Large intestine (tissue), 3 donors: ENCODE results near the gene SLC39A9. TPM values are rescaled to one million over a fixed set of nuclear protein-coding genes. Genes with fewer than 3 reads are reported as not detected.

Experiments used
- DNase-seq, 2 donors: peaks; one replicate each; pipeline versions ENCODE4 v3.0.0 to v3.0.0-alpha.2; 2013
- H3K27ac ChIP-seq: one replicate; pipeline ENCODE4 v1.5.1; 2013; ENCODE audit warnings: low read length
- H3K27me3 ChIP-seq: 2 replicates; pipeline ENCODE4 v1.6.1; 2013; ENCODE audit warnings: low read length; ENCODE audit not compliant: control insufficient read depth, insufficient read depth
- H3K36me3 ChIP-seq: 2 replicates; pipeline ENCODE4 v1.6.1; 2013; ENCODE audit warnings: low read length; ENCODE audit not compliant: control insufficient read depth, insufficient read depth
- H3K4me1 ChIP-seq: one replicate; pipeline ENCODE4 v1.6.1; 2013; ENCODE audit warnings: low read length; ENCODE audit not compliant: control insufficient read depth, insufficient read depth
- H3K4me3 ChIP-seq: one replicate; pipeline ENCODE4 v1.5.1; 2013; ENCODE audit warnings: low read length
- H3K9me3 ChIP-seq: one replicate; pipeline ENCODE4 v1.6.1; 2013; ENCODE audit warnings: mild to moderate bottlenecking, low read depth, low read length, moderate library complexity; ENCODE audit not compliant: control insufficient read depth
- WGBS: methylation state at CpG from one replicate; pipeline ENCODE4 v1.1.5; 2013; ENCODE audit warnings: low lambda C conversion rate; ENCODE audit not compliant: insufficient coverage; 5-methylcytosine and 5-hydroxymethylcytosine counted together
- polyA plus RNA-seq: library from polyadenylated mRNA; unstranded; fragments of 120-200 nt; gene quantifications from one replicate; pipeline ENCODE4 v1.2.1, GENCODE V29; 2013

The SLC39A9 gene
- polyA plus RNA-seq, 1 donor, result 66.9 TPM

- Histone ChIP-seq H3K27ac (no peak overlapping the region), H3K36me3 (no peaks in the 10 kb centered on the region), H3K4me3 (no peak overlapping the region), H3K4me1 (peaks cover 9% of the 10 kb centered on the region), H3K9me3 (no peaks in the 10 kb centered on the region), H3K27me3 (no peaks in the 10 kb centered on the region)
- no CpG with 5 or more reads among the region's 6 CpGs for WGBS
- no peak for DNase-seq
These were observed 42.7 kb upstream of the SLC39A9 start for GRCh38 chr14:69355607-69356281.

DNA sequence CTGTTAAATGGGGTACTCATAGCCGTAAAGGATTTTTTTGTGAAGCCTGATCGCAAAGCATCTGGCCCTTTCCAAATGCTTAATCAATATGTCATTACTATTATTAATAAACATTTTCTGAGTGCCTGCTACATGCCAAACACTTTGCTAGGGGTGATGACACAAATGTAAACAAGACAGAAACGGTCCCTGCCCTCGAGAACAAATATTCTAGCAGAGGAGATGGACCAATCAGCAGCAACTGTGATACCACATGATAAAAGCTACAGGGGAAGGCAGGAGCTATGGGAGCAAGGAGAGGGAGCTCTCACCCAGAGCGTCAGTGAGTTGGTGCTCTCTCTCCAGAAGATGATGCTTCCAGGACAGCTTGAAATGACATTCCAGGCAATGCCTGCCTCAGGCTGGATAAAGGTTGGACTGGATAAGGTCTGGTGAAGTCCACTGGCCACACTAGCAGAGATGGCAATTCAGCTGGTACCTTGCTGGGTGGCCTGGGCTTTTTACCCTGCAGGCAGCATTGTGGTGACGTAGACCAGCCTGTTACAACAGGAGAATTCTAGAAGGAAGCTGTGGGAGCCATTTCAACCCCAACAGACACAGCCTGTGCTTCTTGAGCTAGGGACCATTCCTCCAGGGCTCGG lies 41.5 kb upstream of the SLC39A9 start:
- H3K9me3 ChIP-seq, result no peaks in the 10 kb centered on the region
- H3K27me3 ChIP-seq, result no peaks in the 10 kb centered on the region
- H3K4me1 ChIP-seq, result peaks cover 9% of the 10 kb centered on the region
- no peaks in the 10 kb centered on the region for H3K36me3 ChIP-seq
- no peak for DNase-seq
- no peak overlapping the region for H3K4me3 ChIP-seq
- 60% methylated on average over 1 of the region's 7 CpGs for WGBS
- no peak overlapping the region for H3K27ac ChIP-seq

GRCh38 chr14:69357544-69358200 lies 40.8 kb upstream of the SLC39A9 start:
- no peaks in the 10 kb centered on the region for H3K9me3 ChIP-seq
- whole genome bisulfite sequencing, result no CpG with 5 or more reads among the region's 7 CpGs
- peaks cover 9% of the 10 kb centered on the region for H3K4me1 ChIP-seq
- no peak overlapping the region for H3K27ac ChIP-seq
- H3K27me3 ChIP-seq, result peaks cover under 1% of the 10 kb centered on the region
- H3K4me3 ChIP-seq, result no peak overlapping the region
- DNase-seq, result no peak
- no peaks in the 10 kb centered on the region for H3K36me3 ChIP-seq

DNA sequence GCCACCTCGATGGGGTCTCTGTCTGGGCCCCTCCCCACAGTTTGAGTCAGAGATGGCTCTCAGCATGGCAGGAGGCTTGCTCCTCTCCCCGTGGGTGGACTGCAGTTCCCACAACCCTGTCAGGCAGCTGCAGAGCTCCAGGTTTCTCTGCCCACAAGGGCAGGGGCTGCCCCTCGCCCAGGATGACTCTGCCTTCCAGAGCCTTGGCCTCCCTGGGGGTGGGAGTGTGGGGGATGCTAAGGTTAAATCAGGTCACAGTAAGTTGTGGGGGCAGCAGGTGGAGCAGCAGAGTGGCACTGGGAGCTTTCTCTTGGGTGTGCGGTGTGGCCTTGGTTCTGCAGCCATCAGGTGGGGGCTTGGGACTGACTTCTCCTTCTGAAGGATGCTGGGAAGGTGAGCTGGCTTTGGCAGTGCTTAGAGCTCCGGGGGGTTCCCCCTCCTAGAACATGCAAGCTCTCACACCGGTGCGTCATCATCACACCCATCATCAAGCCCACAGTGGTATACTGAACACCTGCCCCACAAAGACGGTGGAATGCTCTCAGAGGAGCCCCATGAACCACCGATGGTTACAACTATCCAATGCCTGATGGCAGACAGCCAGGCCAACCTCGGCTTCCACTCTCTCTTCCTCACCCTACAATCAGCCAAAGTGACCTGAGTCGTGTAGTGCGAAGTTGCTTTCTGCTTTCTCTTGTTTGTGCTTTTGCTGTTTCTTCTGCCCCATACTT lies 40.1 kb upstream of the SLC39A9 start:
- no peaks in the 10 kb centered on the region for H3K9me3 ChIP-seq
- peaks cover 9% of the 10 kb centered on the region for H3K4me1 ChIP-seq
- peaks cover 2% of the 10 kb centered on the region for H3K27me3 ChIP-seq
- WGBS, result no CpG with 5 or more reads among the region's 12 CpGs
- H3K36me3 ChIP-seq, result no peaks in the 10 kb centered on the region
- no peak overlapping the region for H3K4me3 ChIP-seq
- no peak for DNase-seq
- no peak overlapping the region for H3K27ac ChIP-seq

GRCh38 chr14:69358966-69359365 lies 39.5 kb upstream of the SLC39A9 start:
- WGBS, result no CpG with 5 or more reads among the region's 3 CpGs
- H3K27ac ChIP-seq, result no peak overlapping the region
- no peak for DNase-seq
- H3K9me3 ChIP-seq, result no peaks in the 10 kb centered on the region
- H3K36me3 ChIP-seq, result no peaks in the 10 kb centered on the region
- H3K27me3 ChIP-seq, result peaks cover 2% of the 10 kb centered on the region
- no peak overlapping the region for H3K4me3 ChIP-seq
- peaks cover 9% of the 10 kb centered on the region for H3K4me1 ChIP-seq

GRCh38 chr14:69360438-69361108 lies 37.9 kb upstream of the SLC39A9 start:
- Histone ChIP-seq H3K27ac (no peak overlapping the region), H3K9me3 (no peaks in the 10 kb centered on the region), H3K36me3 (no peaks in the 10 kb centered on the region), H3K4me3 (no peak overlapping the region), H3K4me1 (no peaks in the 10 kb centered on the region), H3K27me3 (peaks cover 2% of the 10 kb centered on the region)
- DNase-seq, result no peak
- WGBS, result no CpG with 5 or more reads among the region's 7 CpGs

- no peaks in the 10 kb centered on the region for H3K4me1 ChIP-seq
- H3K36me3 ChIP-seq, result no peaks in the 10 kb centered on the region
- no CpG with 5 or more reads among the region's 9 CpGs for WGBS
- peaks cover 2% of the 10 kb centered on the region for H3K27me3 ChIP-seq
- no peak overlapping the region for H3K27ac ChIP-seq
- peak in 1 of 2 donors; percentile 16 for DNase-seq
- H3K9me3 ChIP-seq, result no peaks in the 10 kb centered on the region
- no peak overlapping the region for H3K4me3 ChIP-seq
These were observed 35.4 kb upstream of the SLC39A9 start for GRCh38 chr14:69363055-69363454.

DNA sequence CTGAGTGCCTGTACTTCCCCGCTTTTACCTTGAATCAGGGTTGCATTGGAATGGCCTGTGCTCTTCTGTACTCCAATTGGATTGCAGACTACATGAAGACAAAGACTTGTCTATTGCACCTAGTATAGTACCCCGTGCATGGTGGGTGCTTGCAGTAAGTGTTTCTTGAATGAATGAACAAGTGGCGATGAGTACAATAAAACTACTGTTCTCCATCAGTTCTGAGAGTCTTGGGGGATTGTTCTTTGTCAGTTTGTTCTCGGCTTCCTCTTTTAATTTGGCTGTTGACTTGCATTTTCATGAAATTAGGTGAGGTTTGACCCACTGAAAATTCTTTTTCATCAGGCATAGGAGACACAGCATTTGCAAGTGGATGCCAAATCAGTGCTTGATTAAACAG lies 34.5 kb upstream of the SLC39A9 start:
- WGBS, result no CpG with 5 or more reads among the region's 4 CpGs
- Histone ChIP-seq H3K4me1 (no peaks in the 10 kb centered on the region), H3K36me3 (no peaks in the 10 kb centered on the region), H3K27ac (no peak overlapping the region), H3K27me3 (peaks cover 2% of the 10 kb centered on the region), H3K9me3 (no peaks in the 10 kb centered on the region), H3K4me3 (no peak overlapping the region)
- DNase-seq, result no peak

DNA sequence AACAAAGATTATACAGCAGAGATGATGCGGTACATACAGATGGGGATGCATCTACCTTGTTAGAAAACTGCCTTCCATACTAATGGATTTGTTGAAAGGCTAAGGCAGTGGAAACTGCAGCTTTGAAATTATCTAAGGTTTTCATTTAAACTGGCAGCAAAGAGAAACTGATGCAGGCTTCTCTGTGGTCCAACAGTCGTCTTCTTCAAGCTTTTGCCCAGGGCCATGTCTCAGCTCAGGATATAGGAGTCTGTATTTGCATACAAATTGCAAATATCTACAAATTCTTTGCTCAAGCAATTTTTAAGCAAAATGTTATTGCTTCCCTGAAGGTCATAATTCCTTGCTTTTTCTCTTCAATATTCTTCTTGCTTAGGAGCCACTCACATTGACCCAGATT lies 34.1 kb upstream of the SLC39A9 start:
- 100% methylated on average over 1 of the region's 2 CpGs for WGBS
- H3K9me3 ChIP-seq, result no peaks in the 10 kb centered on the region

GRCh38 chr14:69366069-69366468 lies 32.4 kb upstream of the SLC39A9 start:
- 20% methylated on average over 1 of the region's 3 CpGs for WGBS
- Histone ChIP-seq H3K4me1 (no peaks in the 10 kb centered on the region), H3K4me3 (no peak overlapping the region), H3K9me3 (no peaks in the 10 kb centered on the region), H3K36me3 (no peaks in the 10 kb centered on the region), H3K27ac (no peak overlapping the region), H3K27me3 (peaks cover 2% of the 10 kb centered on the region)
- no peak for DNase-seq

More for the DNA sequence above, 34.1 kb upstream of the SLC39A9 start:
- H3K36me3 ChIP-seq, result no peaks in the 10 kb centered on the region
- H3K27ac ChIP-seq, result no peak overlapping the region
- peaks cover 2% of the 10 kb centered on the region for H3K27me3 ChIP-seq
- no peak overlapping the region for H3K4me3 ChIP-seq
- H3K4me1 ChIP-seq, result no peaks in the 10 kb centered on the region
- no peak for DNase-seq
